Stimulated activated naive CD8-positive, alpha-beta T cell treated with anti-CD3 and anti-CD28 coated beads, Interleukin-15, amount 100 ng/mL, for 72 hours (primary cell): ENCODE data around the gene GABRE.

ENCODE experiments used
- ATAC-seq: fragments of 150-1000 bp; cut with Tn5 transposase; 2 replicates; pipeline ENCODE4 v1.10.0; 2021; ENCODE audit warnings: mild to moderate bottlenecking, moderate library complexity
- DNase-seq, 2 donors: peaks; one replicate each; pipeline ENCODE4 v3.0.0; 2021 to 2022
- H3K27ac Mint-ChIP-seq, 2 donors: one replicate each; pipeline ENCODE4 v1.8.0; 2022; ENCODE audit warnings: mild to moderate bottlenecking in 2 of 2, mixed read lengths in 2 of 2, moderate library complexity in 2 of 2
- H3K27me3 Mint-ChIP-seq: one replicate; pipeline ENCODE4 v1.8.0; 2022; ENCODE audit warnings: mixed read lengths
- H3K4me1 Mint-ChIP-seq: one replicate; pipeline ENCODE4 v1.8.0; 2022; ENCODE audit warnings: mild to moderate bottlenecking, mixed read lengths
- H3K4me3 Mint-ChIP-seq, 2 donors: one replicate each; pipeline ENCODE4 v1.8.0; 2022; ENCODE audit warnings: mild to moderate bottlenecking in 2 of 2, mixed read lengths in 2 of 2, moderate library complexity in 1 of 2
- H3K9me3 Mint-ChIP-seq, 2 donors: one replicate each; pipeline ENCODE4 v1.8.0; 2022; ENCODE audit warnings: mixed read lengths in 2 of 2

Gene GABRE

DNA sequence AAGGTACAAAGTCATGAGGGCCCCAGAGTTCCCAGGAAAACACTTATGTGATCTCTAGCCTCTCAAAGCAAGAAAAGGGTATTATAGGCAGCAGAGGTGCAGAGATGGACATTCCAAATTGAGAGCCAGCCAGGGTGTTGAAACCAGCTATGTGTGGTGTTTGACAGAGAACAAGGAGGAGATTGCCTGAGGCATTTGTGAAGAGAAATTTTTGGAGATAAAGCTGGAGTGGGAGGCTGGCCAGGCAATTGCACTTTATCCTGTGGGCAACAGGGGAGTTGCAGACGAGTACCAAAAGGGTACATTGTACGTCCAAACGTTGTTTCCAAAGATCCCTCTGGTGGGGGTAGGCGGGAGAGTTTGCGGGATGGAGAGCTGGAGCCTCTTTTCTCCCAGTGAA, 2.5 kb upstream of the GABRE start:
- Mint-ChIP-seq H3K9me3 (no peaks in the 10 kb centered on the region), H3K4me1 (no peaks in the 10 kb centered on the region), H3K27ac (peak overlapping the region in 1 of 2 donors; percentile 69), H3K27me3 (peaks cover 36% of the 10 kb centered on the region), H3K4me3 (no peak overlapping the region)
- ATAC-seq: no peak
- no peak for DNase-seq

DNA sequence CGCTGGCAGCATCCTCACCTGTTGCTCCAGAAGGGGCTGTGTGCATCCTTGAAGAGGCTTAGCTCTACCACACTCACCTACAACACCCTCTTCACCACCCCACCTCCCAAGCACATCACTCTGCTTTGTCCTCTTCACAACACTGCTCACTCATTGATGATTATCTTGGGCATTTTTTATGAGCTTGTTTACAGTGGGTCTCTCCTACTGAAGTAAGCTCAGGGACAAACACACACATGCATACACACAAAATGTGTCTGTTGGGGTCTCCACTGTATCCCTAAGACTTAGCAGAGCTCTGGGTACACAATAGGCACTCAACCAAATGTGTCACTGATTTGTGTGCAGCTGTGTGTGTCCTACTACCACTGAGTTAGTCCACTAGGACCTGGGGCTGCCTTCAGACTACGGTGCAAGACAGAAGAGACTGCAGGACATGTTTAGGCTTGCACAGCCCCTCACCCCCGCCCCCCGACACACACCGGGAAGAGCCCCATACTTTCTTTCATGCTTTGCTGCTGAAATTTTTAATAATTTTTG, 1.3 kb upstream of the GABRE start:
- Mint-ChIP-seq H3K9me3 (no peaks in the 10 kb centered on the region), H3K4me3 (no peak overlapping the region), H3K27ac (no peak overlapping the region), H3K27me3 (peaks cover 36% of the 10 kb centered on the region), H3K4me1 (no peaks in the 10 kb centered on the region)
- ATAC-seq (no peak), DNase-seq (no peak)

- Mint-ChIP-seq H3K27ac (no peak overlapping the region), H3K27me3 (peaks cover 36% of the 10 kb centered on the region), H3K4me1 (no peaks in the 10 kb centered on the region), H3K9me3 (no peaks in the 10 kb centered on the region), H3K4me3 (no peak overlapping the region)
- DNase-seq (no peak), ATAC-seq (no peak)
These were observed 735 bp upstream of the GABRE start for GRCh38 chrX:151975228-151975593.

DNA sequence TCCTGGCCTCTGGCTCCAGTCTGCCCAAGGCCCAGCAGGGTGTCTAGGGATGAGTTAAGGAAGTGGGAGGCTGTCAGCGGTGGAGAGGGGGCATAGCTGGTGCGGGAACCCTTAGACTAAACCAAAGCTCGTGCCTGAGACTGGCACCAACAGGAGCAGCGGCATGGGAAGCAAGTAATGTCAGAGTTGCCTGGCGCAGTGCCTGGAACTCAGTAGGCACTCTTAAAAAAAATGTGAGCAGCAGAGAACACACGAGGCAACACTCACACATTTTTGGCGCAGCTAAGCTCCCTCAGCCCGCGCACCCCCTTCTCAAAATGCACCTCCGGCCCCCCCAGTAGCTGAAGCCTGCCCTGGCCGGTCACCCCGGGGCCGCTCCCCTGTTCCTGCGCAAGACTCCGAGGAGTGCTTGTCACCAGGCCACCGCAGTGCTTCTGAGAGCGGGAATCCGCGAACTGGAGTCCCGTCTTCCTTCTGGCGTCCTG, 583 bp downstream of the GABRE start:
- Mint-ChIP-seq H3K4me3 (no peak overlapping the region), H3K27me3 (peaks cover 36% of the 10 kb centered on the region), H3K27ac (no peak overlapping the region), H3K9me3 (no peaks in the 10 kb centered on the region), H3K4me1 (no peaks in the 10 kb centered on the region)
- no peak for ATAC-seq
- no peak for DNase-seq

- Mint-ChIP-seq H3K9me3 (no peaks in the 10 kb centered on the region), H3K4me3 (no peak overlapping the region), H3K4me1 (no peaks in the 10 kb centered on the region), H3K27ac (no peak overlapping the region), H3K27me3 (peaks cover 36% of the 10 kb centered on the region)
- DNase-seq: no peak
- no peak for ATAC-seq
These were observed 1.3 kb downstream of the GABRE start for GRCh38 chrX:151973060-151973661.

DNA sequence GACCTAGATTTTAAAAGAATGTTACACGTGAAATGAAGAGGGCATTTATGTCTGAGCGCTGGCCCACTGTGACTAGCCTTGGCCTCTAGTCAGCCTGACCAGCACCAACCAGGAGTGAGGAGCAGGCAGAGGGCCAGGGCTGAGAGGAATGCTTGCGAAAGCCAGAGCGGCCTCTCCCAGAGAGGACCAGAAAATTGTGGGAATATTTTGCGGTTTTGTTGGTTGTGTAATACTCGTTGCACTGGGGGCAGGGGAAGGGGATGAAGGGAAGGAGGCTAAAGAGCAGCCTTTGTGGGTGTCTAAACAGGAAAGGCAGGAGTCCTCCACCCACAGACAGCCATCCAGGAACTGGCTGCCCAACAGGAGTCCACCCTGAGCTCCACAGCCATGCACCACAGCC, 3.8 kb downstream of the GABRE start:
- Mint-ChIP-seq H3K27me3 (peaks cover 18% of the 10 kb centered on the region), H3K27ac (no peak overlapping the region), H3K9me3 (no peaks in the 10 kb centered on the region), H3K4me3 (no peak overlapping the region), H3K4me1 (no peaks in the 10 kb centered on the region)
- DNase-seq: no peak
- no peak for ATAC-seq

DNA sequence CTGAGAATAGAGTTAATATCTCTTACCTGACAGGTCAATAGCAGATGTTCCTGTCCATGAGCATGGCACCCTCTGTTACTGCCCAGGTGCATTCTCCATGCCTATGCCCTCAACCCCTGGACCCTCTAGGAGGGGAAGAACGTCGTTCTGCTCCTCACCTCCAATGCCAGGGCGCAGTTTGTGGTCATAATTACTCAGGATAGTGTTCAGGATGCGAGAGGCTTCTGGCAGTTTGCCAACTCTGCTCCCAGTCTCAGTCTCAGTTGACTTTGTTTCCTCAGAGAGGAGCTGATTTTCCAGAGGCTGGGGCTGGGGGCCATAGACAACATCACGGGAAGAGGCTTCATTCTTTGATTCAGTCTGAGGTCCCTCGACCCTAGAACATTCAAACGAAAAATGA, 4.4 kb downstream of the GABRE start:
- H3K27me3 Mint-ChIP-seq: peaks cover 12% of the 10 kb centered on the region
- H3K4me3 Mint-ChIP-seq: no peak overlapping the region
- H3K27ac Mint-ChIP-seq: no peak overlapping the region
- H3K4me1 Mint-ChIP-seq: no peaks in the 10 kb centered on the region
- ATAC-seq (no peak), DNase-seq (no peak)
- H3K9me3 Mint-ChIP-seq: no peaks in the 10 kb centered on the region

GRCh38 chrX:151966236-151966635, 8.2 kb downstream of the GABRE start:
- Mint-ChIP-seq H3K9me3 (no peaks in the 10 kb centered on the region), H3K4me3 (no peak overlapping the region), H3K27ac (no peak overlapping the region), H3K4me1 (no peaks in the 10 kb centered on the region), H3K27me3 (no peaks in the 10 kb centered on the region)
- no peak for DNase-seq
- ATAC-seq: no peak

DNA sequence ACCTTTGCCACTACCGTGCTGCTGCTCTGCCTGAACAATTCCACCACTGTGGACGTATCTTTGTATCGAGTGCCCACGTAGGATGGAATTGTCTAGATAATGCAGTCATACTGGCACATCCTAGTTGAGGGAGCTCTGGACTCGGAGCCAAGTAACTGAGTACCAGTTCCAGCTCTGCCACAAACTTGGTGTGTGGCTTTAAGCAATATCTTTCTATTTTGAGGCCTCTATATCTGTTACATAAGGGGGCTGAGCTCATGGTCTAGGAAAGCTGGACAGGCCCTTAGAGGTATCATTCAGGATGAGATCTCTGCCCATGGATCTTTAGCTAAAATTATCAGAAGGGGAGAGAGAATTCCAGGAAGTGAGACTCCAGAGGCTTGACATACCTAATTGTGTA, 12.4 kb downstream of the GABRE start:
- ATAC-seq (no peak), DNase-seq (no peak)
- Mint-ChIP-seq H3K4me3 (no peak overlapping the region), H3K9me3 (no peaks in the 10 kb centered on the region), H3K27me3 (no peaks in the 10 kb centered on the region), H3K4me1 (no peaks in the 10 kb centered on the region), H3K27ac (no peak overlapping the region)

DNA sequence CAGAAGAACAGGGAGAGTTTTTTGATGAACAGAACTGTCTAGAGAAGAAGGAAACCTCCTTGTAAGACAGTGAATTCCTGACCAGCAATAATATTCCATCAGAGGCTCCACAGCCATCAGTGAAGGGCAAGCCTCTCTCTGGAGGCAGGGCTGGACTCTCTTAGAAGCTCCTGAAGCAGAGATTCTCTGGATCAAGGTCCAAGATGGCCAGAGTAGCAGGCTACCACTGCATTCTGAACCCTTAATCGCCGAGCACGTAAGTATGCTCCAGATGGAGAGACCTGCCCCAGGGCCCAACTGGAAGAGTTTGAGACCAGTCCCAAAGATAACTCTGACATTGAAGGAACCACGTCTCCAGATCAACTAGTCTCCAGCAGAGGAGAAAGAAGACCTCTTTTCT, 16.4 kb downstream of the GABRE start:
- Mint-ChIP-seq H3K27me3 (no peaks in the 10 kb centered on the region), H3K4me1 (no peaks in the 10 kb centered on the region), H3K9me3 (no peaks in the 10 kb centered on the region), H3K4me3 (no peak overlapping the region), H3K27ac (no peak overlapping the region)
- ATAC-seq (no peak), DNase-seq (no peak)

DNA sequence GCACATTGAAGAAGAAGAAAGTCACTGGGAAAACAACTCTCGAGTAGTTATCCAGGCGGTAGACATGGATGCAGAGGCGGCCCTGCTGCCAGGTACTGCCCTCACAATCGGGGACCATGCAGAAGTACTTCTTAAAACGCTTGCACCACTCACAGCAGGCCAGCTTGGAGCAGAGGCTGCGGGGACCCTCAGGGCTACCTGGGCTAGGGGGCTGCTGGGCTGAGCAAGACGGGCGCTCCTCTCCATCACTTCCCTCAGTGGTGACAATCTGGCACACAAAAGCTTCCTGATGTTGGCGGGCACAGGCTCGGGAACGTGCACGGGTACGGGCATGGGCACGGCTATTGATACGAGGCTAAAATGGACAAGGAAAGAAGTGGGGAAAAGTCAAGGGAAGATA, 19.7 kb downstream of the GABRE start:
- Mint-ChIP-seq H3K4me3 (no peak overlapping the region), H3K9me3 (no peaks in the 10 kb centered on the region), H3K27ac (no peak overlapping the region), H3K4me1 (no peaks in the 10 kb centered on the region), H3K27me3 (no peaks in the 10 kb centered on the region)
- DNase-seq (no peak), ATAC-seq (no peak)

DNA sequence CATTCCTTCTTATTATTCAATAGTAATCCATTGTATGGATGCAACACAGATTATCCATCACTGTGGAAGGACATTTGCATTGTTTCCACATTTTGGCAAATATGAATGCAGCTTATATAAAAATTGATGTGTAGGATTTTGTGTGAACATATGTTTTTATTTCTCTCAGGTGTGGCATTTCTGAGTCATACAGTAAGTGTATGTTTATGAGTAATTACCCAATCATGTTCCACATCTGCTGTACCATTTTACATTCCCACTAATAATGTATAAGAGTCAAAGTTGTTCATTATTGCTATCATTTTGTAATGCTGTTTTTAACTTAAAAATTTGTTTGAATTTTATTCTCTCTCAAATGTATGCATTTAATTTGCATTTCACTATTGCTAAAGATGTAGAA, 36.3 kb downstream of the GABRE start:
- no peaks in the 10 kb centered on the region for H3K9me3 Mint-ChIP-seq
- ATAC-seq: no peak
- DNase-seq: no peak
- no peak overlapping the region for H3K27ac Mint-ChIP-seq
- no peak overlapping the region for H3K4me3 Mint-ChIP-seq
- H3K27me3 Mint-ChIP-seq: no peaks in the 10 kb centered on the region
- no peaks in the 10 kb centered on the region for H3K4me1 Mint-ChIP-seq

- DNase-seq: no peak
- Mint-ChIP-seq H3K9me3 (no peaks in the 10 kb centered on the region), H3K4me1 (no peaks in the 10 kb centered on the region), H3K27me3 (no peaks in the 10 kb centered on the region), H3K4me3 (no peak overlapping the region), H3K27ac (no peak overlapping the region)
- ATAC-seq: no peak
These were observed 39.1 kb downstream of the GABRE start for GRCh38 chrX:151935358-151935757.

GRCh38 chrX:151929126-151929525, 45.4 kb downstream of the GABRE start:
- no peak for ATAC-seq
- H3K4me3 Mint-ChIP-seq: no peak overlapping the region
- H3K9me3 Mint-ChIP-seq: no peaks in the 10 kb centered on the region
- no peak overlapping the region for H3K27ac Mint-ChIP-seq
- no peak for DNase-seq
- H3K27me3 Mint-ChIP-seq: no peaks in the 10 kb centered on the region
- no peaks in the 10 kb centered on the region for H3K4me1 Mint-ChIP-seq

DNA sequence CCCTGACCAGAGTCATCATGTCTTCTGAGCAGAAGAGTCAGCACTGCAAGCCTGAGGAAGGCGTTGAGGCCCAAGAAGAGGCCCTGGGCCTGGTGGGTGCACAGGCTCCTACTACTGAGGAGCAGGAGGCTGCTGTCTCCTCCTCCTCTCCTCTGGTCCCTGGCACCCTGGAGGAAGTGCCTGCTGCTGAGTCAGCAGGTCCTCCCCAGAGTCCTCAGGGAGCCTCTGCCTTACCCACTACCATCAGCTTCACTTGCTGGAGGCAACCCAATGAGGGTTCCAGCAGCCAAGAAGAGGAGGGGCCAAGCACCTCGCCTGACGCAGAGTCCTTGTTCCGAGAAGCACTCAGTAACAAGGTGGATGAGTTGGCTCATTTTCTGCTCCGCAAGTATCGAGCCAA, 50.8 kb downstream of the GABRE start:
- DNase-seq (no peak), ATAC-seq (no peak)
- Mint-ChIP-seq H3K27ac (no peak overlapping the region), H3K9me3 (no peaks in the 10 kb centered on the region), H3K4me3 (no peak overlapping the region), H3K27me3 (no peaks in the 10 kb centered on the region), H3K4me1 (no peaks in the 10 kb centered on the region)

DNA sequence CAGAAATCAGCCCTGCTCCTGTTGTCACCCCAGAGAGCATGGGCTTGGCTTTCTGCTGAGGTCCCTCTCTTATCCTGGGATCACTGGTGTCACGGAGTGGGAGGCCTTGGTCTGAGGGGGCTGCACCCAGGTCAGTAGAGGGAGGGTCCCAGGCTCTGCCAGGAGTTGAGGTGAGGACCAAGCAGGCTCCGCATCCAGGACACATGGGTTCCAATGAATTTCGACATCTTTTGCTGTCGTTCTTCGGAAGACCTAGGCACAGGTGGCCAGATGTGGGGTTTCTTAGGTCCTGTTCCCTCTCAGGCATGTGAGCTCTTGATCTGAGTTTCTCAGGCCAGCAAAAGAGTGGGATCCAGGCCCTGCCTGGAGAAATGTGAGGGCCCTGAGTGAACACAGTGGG, 51.8 kb downstream of the GABRE start:
- H3K4me1 Mint-ChIP-seq: no peaks in the 10 kb centered on the region
- no peak overlapping the region for H3K27ac Mint-ChIP-seq
- H3K27me3 Mint-ChIP-seq: no peaks in the 10 kb centered on the region
- ATAC-seq (no peak), DNase-seq (no peak)
- H3K4me3 Mint-ChIP-seq: no peak overlapping the region
- H3K9me3 Mint-ChIP-seq: no peaks in the 10 kb centered on the region

GRCh38 chrX:151921866-151922265, 52.6 kb downstream of the GABRE start:
- ATAC-seq: no peak
- H3K27me3 Mint-ChIP-seq: no peaks in the 10 kb centered on the region

More at GRCh38 chrX:151921866-151922265, 52.6 kb downstream of the GABRE start:
- H3K4me3 Mint-ChIP-seq: no peak overlapping the region
- no peak overlapping the region for H3K27ac Mint-ChIP-seq
- H3K9me3 Mint-ChIP-seq: no peaks in the 10 kb centered on the region
- no peaks in the 10 kb centered on the region for H3K4me1 Mint-ChIP-seq
- no peak for DNase-seq
